ENCODE data around the gene SINHCAF. TPM values are rescaled to one million over a fixed set of nuclear protein-coding genes. Genes with fewer than 3 reads are reported as not detected.

SINHCAF gene
- total and polyA plus RNA-seq, 9 of the 15 experiments (the other 6 are each of a cell fraction or from before 2014, with no cell fraction given), result 73.2 to 185 (median 110) TPM

DNA sequence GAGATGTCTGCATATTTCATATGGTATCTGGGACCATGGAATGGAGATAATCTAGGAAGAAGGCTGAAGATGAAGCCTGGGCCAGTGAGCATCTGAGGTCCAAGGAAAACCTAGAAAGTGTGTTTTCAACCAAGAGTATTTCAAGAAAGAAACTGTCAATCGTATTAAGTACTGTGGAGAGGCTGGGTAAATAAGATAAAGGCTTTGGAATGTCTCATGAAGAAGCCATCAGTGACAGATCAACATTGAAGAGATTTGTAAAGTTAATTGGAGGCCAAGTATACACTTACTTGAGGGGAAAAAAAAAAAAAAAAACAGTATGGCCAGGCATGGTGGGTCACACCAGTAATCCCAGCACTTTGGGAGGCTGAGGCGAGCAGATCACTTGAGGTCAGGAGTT, 48.9 kb downstream of the SINHCAF start (continued):
- TF ChIP-seq, protein P1, sequence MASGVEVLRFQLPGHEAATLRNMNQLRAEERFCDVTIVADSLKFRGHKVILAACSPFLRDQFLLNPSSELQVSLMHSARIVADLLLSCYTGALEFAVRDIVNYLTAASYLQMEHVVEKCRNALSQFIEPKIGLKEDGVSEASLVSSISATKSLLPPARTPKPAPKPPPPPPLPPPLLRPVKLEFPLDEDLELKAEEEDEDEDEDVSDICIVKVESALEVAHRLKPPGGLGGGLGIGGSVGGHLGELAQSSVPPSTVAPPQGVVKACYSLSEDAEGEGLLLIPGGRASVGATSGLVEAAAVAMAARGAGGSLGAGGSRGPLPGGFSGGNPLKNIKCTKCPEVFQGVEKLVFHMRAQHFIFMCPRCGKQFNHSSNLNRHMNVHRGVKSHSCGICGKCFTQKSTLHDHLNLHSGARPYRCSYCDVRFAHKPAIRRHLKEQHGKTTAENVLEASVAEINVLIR (CRISPR knock-in tag; IDR thresholded peaks at IDR 0.05), result no peak

DNA sequence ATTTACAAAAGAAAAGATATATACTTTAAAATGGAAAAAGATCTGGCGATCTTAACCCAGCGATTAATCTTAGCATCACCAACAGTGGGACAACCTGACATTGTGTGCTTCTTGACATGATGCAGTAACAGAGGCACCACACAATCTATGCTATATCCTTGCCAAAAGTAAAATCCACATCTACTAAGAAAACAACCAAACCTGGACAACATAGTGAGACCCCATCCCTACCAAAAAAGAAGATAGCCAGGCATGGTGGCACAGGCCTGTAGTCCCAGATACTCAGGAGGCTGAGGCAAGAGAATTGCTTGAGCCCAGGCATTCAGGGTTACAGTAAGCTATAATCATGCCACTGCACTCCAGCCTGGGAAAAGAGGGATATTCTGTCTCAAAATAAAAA, 50.5 kb downstream of the SINHCAF start:
- H4K20me1 ChIP-seq (replicated peaks; ENCODE audit: control insufficient read depth, insufficient read depth, low read length), result peaks cover 7% of the 10 kb centered on the region; the same call in 1 of the 2 replicates
- no TSS peak for BruUV-seq (replicated peaks)
- peaks cover 42% of the 10 kb centered on the region for H3K36me3 ChIP-seq (ENCODE audit: control insufficient read depth, insufficient read depth, low read length)
- H2AFZ ChIP-seq (ENCODE audit: low read depth, low read length), result no peak overlapping the region
- TF ChIP-seq, protein P2, sequence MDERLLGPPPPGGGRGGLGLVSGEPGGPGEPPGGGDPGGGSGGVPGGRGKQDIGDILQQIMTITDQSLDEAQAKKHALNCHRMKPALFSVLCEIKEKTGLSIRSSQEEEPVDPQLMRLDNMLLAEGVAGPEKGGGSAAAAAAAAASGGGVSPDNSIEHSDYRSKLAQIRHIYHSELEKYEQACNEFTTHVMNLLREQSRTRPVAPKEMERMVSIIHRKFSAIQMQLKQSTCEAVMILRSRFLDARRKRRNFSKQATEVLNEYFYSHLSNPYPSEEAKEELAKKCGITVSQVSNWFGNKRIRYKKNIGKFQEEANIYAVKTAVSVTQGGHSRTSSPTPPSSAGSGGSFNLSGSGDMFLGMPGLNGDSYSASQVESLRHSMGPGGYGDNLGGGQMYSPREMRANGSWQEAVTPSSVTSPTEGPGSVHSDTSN (CRISPR knock-in tag; IDR thresholded peaks at IDR 0.05; ENCODE audit: low read depth), result no peak
- TF ChIP-seq, protein P2 (tag; conservative IDR thresholded peaks at IDR 0.05; ENCODE audit: low read depth), result no peak
- TF ChIP-seq, protein P3, sequence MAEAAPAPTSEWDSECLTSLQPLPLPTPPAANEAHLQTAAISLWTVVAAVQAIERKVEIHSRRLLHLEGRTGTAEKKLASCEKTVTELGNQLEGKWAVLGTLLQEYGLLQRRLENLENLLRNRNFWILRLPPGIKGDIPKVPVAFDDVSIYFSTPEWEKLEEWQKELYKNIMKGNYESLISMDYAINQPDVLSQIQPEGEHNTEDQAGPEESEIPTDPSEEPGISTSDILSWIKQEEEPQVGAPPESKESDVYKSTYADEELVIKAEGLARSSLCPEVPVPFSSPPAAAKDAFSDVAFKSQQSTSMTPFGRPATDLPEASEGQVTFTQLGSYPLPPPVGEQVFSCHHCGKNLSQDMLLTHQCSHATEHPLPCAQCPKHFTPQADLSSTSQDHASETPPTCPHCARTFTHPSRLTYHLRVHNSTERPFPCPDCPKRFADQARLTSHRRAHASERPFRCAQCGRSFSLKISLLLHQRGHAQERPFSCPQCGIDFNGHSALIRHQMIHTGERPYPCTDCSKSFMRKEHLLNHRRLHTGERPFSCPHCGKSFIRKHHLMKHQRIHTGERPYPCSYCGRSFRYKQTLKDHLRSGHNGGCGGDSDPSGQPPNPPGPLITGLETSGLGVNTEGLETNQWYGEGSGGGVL (CRISPR knock-in tag; IDR thresholded peaks at IDR 0.05), result no peak
- TF ChIP-seq ZNF121 (CRISPR knock-in tag; conservative IDR thresholded peaks at IDR 0.05), result peak; percentile 51
- TF ChIP-seq, protein P4, sequence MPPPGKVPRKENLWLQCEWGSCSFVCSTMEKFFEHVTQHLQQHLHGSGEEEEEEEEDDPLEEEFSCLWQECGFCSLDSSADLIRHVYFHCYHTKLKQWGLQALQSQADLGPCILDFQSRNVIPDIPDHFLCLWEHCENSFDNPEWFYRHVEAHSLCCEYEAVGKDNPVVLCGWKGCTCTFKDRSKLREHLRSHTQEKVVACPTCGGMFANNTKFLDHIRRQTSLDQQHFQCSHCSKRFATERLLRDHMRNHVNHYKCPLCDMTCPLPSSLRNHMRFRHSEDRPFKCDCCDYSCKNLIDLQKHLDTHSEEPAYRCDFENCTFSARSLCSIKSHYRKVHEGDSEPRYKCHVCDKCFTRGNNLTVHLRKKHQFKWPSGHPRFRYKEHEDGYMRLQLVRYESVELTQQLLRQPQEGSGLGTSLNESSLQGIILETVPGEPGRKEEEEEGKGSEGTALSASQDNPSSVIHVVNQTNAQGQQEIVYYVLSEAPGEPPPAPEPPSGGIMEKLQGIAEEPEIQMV (tag; conservative IDR thresholded peaks at IDR 0.05; ENCODE audit: low read depth), result no peak
- 95% methylated on average over 2 of the region's 2 CpGs for WGBS (ENCODE audit: insufficient coverage, low coverage, missing lambda C conversion rate)
- H3K4me3 ChIP-seq, result no peak overlapping the region
- intact Hi-C loops (cut with micrococcal nuclease), result no loop called here
- no peak overlapping the region for H3K27ac ChIP-seq (ENCODE audit: extremely low read depth, low read depth, low read length)
- no peak for DNase-seq (ENCODE audit: extremely low read depth in 1 of 4, low spot score in 3 of 4)
- no peaks in the 10 kb centered on the region for H3K27me3 ChIP-seq (ENCODE audit: control insufficient read depth in 2 of 2, insufficient read depth in 2 of 2, low read length in 2 of 2)
- H3K9me1 ChIP-seq (ENCODE audit: control insufficient read depth, insufficient read depth, low read length), result no peaks in the 10 kb centered on the region
- no peaks in the 10 kb centered on the region for H3K9me3 ChIP-seq (replicated peaks; ENCODE audit: control insufficient read depth, insufficient read depth, low read depth, low read length)
- in situ Hi-C loops (cut with MboI), result no loop called here
- POLR2A ChIA-PET, result no interaction called here
- no peak for ATAC-seq
- no peaks in the 10 kb centered on the region for H3K79me2 ChIP-seq (ENCODE audit: control insufficient read depth, insufficient read depth, low read length)
- no peak for FAIRE-seq
- H3K4me2 ChIP-seq (ENCODE audit: insufficient read depth, low read length), result no peak overlapping the region
- CTCF ChIA-PET (ENCODE audit: low intra/inter-chr PET ratio), result no interaction called here
- H3K9ac ChIP-seq (ENCODE audit: insufficient read depth in 1 of 2, low read depth in 2 of 2, low read length in 2 of 2), result no peak overlapping the region
- H3K4me1 ChIP-seq (replicated peaks in 1 of 2; ENCODE audit: control insufficient read depth in 2 of 2, insufficient read depth in 2 of 2, low read length in 2 of 2), result no peaks in the 10 kb centered on the region; a peak in 1 of 5 replicates

Measured in K562 (cell line).